SJCRH30 (cell line): ENCODE results near the gene ATXN7L3. TPM values are rescaled to one million over a fixed set of nuclear protein-coding genes. Genes with fewer than 3 reads are reported as not detected.
"Not testable (repeated sequence)": the region's sequence is repeated elsewhere in the genome, so short reads cannot be mapped to it uniquely, and the experiment has no call there.

Source experiments
- DNase-seq, 2 experiments: peaks; one replicate each; pipeline ENCODE4 v3.0.0-alpha.2; 2015 to 2020
- H3K27ac ChIP-seq: fragments of 250-450 bp; sonication (Bioruptor Pico); 2 replicates; pipeline ENCODE4 v1.5.1; 2020; ENCODE audit warnings: mild to moderate bottlenecking, moderate library complexity
- H3K27me3 ChIP-seq: fragments of 250-450 bp; sonication (Bioruptor Pico); 2 replicates; pipeline ENCODE4 v1.5.1; 2020; ENCODE audit warnings: mild to moderate bottlenecking, moderate library complexity
- H3K36me3 ChIP-seq: fragments of 250-450 bp; sonication (Bioruptor Pico); 2 replicates; pipeline ENCODE4 v1.5.1; 2020; ENCODE audit warnings: mild to moderate bottlenecking, moderate library complexity
- H3K4me1 ChIP-seq: fragments of 250-450 bp; sonication (Bioruptor Pico); 2 replicates; pipeline ENCODE4 v1.5.1; 2020; ENCODE audit warnings: mild to moderate bottlenecking, moderate library complexity
- H3K4me3 ChIP-seq: fragments of 250-450 bp; sonication (Bioruptor Pico); 2 replicates; pipeline ENCODE4 v1.5.1; 2020; ENCODE audit warnings: mild to moderate bottlenecking, moderate library complexity
- H3K9me3 ChIP-seq: fragments of 250-450 bp; sonication (Bioruptor Pico); replicated peaks from 2 replicates; pipeline ENCODE4 v1.5.1; 2020; ENCODE audit warnings: mild to moderate bottlenecking, moderate library complexity
- total RNA-seq: library from RNA; depleted of rRNA; stranded (reverse); fragments of >200 nt; shearing (Covaris generic); gene quantifications from 2 replicates; pipeline ENCODE4 v1.2.3, GENCODE V29; 2014; rRNA removed

The ATXN7L3 gene
- total RNA-seq, 1 experiment from 2014 or later, result 59.7 TPM

GRCh38 chr17:44149750-44150329, 49.8 kb downstream of the ATXN7L3 start:
- no peaks in the 10 kb centered on the region for H3K4me1 ChIP-seq
- H3K9me3 ChIP-seq, result no peaks in the 10 kb centered on the region
- H3K4me3 ChIP-seq, result no peak overlapping the region
- H3K27ac ChIP-seq, result no peak overlapping the region
- peaks cover 40% of the 10 kb centered on the region for H3K36me3 ChIP-seq
- H3K27me3 ChIP-seq, result no peaks in the 10 kb centered on the region
- no peak for DNase-seq

DNA sequence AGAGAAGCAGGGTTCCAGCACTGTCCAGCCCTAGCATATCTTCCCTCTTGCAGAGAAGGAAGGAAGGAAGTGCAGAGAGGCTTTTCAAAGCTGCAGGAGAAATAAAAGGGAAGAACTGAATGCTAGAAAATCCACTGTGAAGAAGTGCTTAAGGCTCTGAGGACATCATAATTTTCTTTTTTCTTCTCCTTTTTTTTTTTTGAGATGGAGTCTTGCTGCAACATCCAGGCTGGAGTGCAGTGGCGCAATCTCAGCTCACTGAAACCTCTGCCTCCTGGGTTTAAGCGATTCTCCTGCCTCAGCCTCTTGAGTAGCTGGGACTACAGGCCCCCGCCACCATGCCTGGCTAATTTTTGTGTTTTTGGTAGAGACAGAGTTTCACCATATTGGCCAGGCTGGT, 50.6 kb downstream of the ATXN7L3 start:
- not testable (repeated sequence) for H3K27me3 ChIP-seq, DNase-seq, H3K9me3 ChIP-seq, H3K27ac ChIP-seq, H3K4me3 ChIP-seq, H3K4me1 ChIP-seq
- peaks cover 36% of the 10 kb centered on the region for H3K36me3 ChIP-seq

DNA sequence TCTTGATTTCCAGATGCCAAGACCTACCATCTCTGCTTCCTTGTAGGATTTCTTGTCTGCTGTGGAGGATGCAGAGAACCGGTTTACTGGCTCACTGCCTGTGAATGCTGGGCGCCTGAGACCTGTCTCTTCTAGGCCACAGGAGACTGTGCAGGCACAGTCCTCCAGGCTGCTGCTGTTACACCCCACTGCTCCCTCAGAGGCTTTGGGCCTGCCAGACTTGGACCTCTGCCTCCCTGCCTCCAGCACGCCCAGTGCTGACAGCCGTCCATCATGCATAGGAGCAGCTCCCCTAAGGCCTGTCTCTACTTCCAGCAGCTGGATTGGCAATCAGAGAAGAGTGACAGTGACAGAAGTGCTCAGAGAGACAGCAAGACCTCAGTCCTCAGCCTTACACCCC, 51.9 kb downstream of the ATXN7L3 start:
- H3K27me3 ChIP-seq, result no peaks in the 10 kb centered on the region
- DNase-seq, result no peak
- no peak overlapping the region for H3K27ac ChIP-seq
- peaks cover 34% of the 10 kb centered on the region for H3K36me3 ChIP-seq
- no peak overlapping the region for H3K4me3 ChIP-seq
- H3K9me3 ChIP-seq, result no peaks in the 10 kb centered on the region
- H3K4me1 ChIP-seq, result no peaks in the 10 kb centered on the region

DNA sequence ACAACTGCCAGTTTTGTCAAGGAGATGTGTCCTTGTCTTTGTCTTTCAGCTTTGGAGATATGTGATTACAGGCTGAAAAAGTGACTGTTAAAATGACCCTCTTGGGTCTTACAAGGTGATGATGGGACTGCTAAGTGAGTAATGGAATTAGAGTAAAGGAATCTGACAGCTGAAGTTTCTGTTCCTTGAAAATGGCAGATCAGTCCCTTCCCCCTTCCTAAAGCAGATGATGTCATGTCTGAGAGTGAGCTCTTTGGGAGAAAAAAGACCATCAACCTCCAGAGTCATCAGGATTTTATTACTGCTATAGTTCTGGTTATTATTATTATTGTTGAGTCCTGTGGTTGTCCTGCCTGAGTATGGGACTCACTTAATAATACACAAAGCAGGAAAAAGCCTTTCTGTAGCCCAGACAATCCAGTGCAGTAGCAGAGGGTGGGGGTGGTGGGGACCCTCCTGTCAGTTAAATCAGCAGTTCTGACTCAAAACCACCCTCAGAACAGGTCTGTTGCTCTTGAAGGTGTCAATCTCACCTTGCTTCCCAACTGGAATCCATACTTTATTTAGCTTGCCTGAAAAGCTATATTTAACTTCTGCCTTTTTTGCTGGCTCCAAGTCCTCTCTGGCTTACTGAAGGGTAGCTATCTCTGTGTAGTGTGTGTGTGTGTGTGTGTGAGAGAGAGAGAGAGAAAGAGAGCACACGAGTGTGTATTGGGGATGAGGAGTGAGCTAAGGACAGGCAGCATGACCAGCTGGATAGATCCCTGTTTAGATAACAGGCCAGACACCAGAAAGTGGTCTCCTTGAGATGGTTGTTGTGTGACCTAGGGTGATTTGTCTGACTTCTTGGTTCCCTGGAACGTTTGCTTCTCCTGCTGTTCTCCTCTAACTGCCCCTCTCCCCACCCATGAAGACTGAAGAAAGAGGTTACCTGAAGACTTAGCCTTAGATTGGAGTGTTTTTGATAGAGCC, 53.0 kb downstream of the ATXN7L3 start:
- Histone ChIP-seq H3K27ac (no peak overlapping the region), H3K4me3 (no peak overlapping the region), H3K36me3 (peaks cover 32% of the 10 kb centered on the region), H3K27me3 (no peaks in the 10 kb centered on the region), H3K9me3 (no peaks in the 10 kb centered on the region), H3K4me1 (no peaks in the 10 kb centered on the region)
- no peak for DNase-seq

DNA sequence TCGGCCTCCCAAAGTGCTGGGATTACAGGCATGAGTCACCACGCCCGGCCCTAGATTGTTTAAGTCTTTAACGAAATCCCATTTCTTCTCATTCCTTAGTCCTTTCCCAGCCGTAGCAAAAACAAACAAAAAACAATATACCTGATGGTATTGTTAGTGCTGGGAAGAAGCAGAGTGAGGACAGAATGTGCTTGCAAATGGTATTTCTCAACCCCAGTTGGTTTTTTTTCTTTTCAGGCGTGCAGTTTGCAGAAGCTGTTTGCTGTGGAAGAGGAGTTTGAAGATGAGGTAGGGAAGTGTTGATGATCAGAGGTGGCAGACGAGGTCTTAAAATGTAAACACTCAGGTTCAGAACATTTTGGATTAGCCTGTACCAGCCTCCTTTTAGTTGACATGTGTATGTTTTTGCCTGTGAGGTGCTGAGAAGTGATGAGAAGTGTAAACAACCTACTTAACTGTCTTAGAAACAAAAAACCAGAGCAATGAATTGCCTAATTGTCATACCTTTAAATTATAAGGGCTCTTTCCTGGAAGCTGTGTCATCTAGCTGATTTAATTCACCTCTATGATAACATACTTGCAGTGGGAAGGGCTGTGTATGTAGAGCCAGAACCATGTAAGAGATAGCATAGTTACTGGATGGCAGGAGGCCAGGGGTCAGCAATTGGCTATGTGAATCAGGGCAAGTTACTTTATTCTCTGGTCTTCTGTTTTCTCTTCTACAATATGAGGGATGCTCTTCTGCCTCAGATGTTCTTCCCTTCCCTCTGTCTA, 54.5 kb downstream of the ATXN7L3 start:
- H3K36me3 ChIP-seq, result peaks cover 26% of the 10 kb centered on the region
- no peak for DNase-seq
- no peak overlapping the region for H3K27ac ChIP-seq
- H3K27me3 ChIP-seq, result no peaks in the 10 kb centered on the region
- H3K4me1 ChIP-seq, result no peaks in the 10 kb centered on the region
- H3K4me3 ChIP-seq, result no peak overlapping the region
- H3K9me3 ChIP-seq, result no peaks in the 10 kb centered on the region

DNA sequence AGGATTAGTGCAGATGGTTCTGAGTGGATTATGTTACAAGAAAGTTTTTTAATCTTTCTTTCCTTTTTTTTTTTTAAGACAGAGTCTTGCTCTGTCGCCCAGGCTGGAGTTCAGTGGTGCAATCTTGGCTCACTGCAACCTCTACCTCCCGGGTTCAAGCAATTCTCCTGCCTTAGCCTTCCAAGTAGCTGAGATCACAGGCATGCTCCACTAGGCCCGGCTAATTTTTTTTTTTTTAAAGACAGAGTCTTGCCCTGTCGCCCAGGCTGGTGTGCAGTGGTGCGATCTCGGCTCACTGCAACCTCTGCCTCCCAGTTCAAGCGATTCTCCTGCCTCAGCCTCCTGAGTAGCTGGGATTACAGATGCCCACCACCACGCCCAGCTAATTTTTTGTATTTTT, 55.8 kb downstream of the ATXN7L3 start:
- DNase-seq, H3K27ac ChIP-seq, H3K4me3 ChIP-seq, H3K4me1 ChIP-seq, H3K27me3 ChIP-seq, H3K9me3 ChIP-seq: not testable (repeated sequence)
- peaks cover 20% of the 10 kb centered on the region for H3K36me3 ChIP-seq

Other genes with a start within 250 kb of the ATXN7L3 start
- not detected in 2 replicates for gene PYY, start 245.9 kb downstream of the ATXN7L3 start, total RNA-seq
- 1.9 and 2.4 TPM in 2 replicates for gene NAGS, start 195.3 kb downstream of the ATXN7L3 start, total RNA-seq
- gene TMEM101, start 184.9 kb downstream of the ATXN7L3 start, total RNA-seq, result 35.3 and 39.8 TPM in 2 replicates
- gene LSM12, start 133.2 kb downstream of the ATXN7L3 start, total RNA-seq, result 90.8 and 95.6 TPM in 2 replicates
- gene G6PC3, start 129.1 kb downstream of the ATXN7L3 start, total RNA-seq, result 34.6 and 37.3 TPM in 2 replicates
- gene HDAC5, start 76.2 kb downstream of the ATXN7L3 start, total RNA-seq, result 96.4 and 103 TPM in 2 replicates
- gene HROB, start 58.0 kb downstream of the ATXN7L3 start, total RNA-seq, result 10.0 and 11.1 TPM in 2 replicates
- gene ASB16, start 29.2 kb downstream of the ATXN7L3 start, total RNA-seq, result not detected in 2 replicates
- gene TMUB2, start 12.9 kb downstream of the ATXN7L3 start, total RNA-seq, result 27.8 and 29.6 TPM in 2 replicates
- 76.6 and 78.9 TPM in 2 replicates for gene UBTF, start 19.8 kb upstream of the ATXN7L3 start, total RNA-seq
- 0.04 TPM in 1 of 2 replicates, not detected in the other for gene SLC4A1, start 68.3 kb upstream of the ATXN7L3 start, total RNA-seq
- 0.14 TPM in 1 of 2 replicates, not detected in the other for gene RUNDC3A, start 108.7 kb upstream of the ATXN7L3 start, total RNA-seq
- 86.9 and 87.2 TPM in 2 replicates for gene SLC25A39, start 124.9 kb upstream of the ATXN7L3 start, total RNA-seq
- gene GRN, start 145.4 kb upstream of the ATXN7L3 start, total RNA-seq, result 74.4 and 77.2 TPM in 2 replicates
- gene FAM171A2, start 164.0 kb upstream of the ATXN7L3 start, total RNA-seq, result 11.8 and 13.7 TPM in 2 replicates
- gene ITGA2B, start 189.8 kb upstream of the ATXN7L3 start, total RNA-seq, result 0.38 and 0.67 TPM in 2 replicates